ENCODE data around the gene CLCF1.

GRCh38 chr11:67387518-67387917 lies 14.1 kb upstream of the CLCF1 start:
- TF ChIP-seq EP300 (IDR thresholded peaks at IDR 0.05; ENCODE audit: borderline replicate concordance in 1 of 2, low read depth in 1 of 2, low read length in 1 of 2), result no peak
- TF ChIP-seq NRF1 (IDR thresholded peaks at IDR 0.05; ENCODE audit: low read depth, low read length), result no peak
- TF ChIP-seq CTCF (IDR thresholded peaks at IDR 0.05), result no peak
- no peak for TF ChIP-seq PBX3 (IDR thresholded peaks at IDR 0.05)
- no peak for TF ChIP-seq NFIC (IDR thresholded peaks at IDR 0.05; ENCODE audit: borderline replicate concordance)
- no peak for TF ChIP-seq SMC3 (IDR thresholded peaks at IDR 0.05; ENCODE audit: low read depth, low read length)
